HAP-1 (cell line): Measurements from ENCODE around the gene USP53.
"Not testable (repeated sequence)": the region's sequence is repeated elsewhere in the genome, so short reads cannot be mapped to it uniquely, and the experiment has no call there.

Experiments used
- DNase-seq, 2 experiments: peaks; one replicate each; pipeline ENCODE4 v3.0.0-alpha.2; 2016 to 2020; ENCODE audit warnings: low spot score in 2 of 2
- H3K27me3 ChIP-seq: fragments of 250-450 bp; sonication (Bioruptor Pico); 2 replicates; pipeline ENCODE4 v1.5.1; 2020; ENCODE audit warnings: low read depth, mild to moderate bottlenecking, moderate library complexity
- H3K36me3 ChIP-seq: fragments of 250-450 bp; sonication (Bioruptor Pico); replicated peaks from 2 replicates; pipeline ENCODE4 v1.5.1; 2020; ENCODE audit warnings: mild to moderate bottlenecking
- H3K4me1 ChIP-seq: fragments of 250-450 bp; sonication (Bioruptor Pico); 2 replicates; pipeline ENCODE4 v1.5.1; 2020; ENCODE audit warnings: mild to moderate bottlenecking
- H3K4me3 ChIP-seq: fragments of 250-450 bp; sonication (Bioruptor Pico); 2 replicates; pipeline ENCODE4 v1.5.1; 2020; ENCODE audit warnings: mild to moderate bottlenecking, moderate library complexity
- H3K9me3 ChIP-seq: fragments of 250-450 bp; sonication (Bioruptor Pico); 2 replicates; pipeline ENCODE4 v1.5.1; 2020; ENCODE audit warnings: mild to moderate bottlenecking, moderate library complexity
- in situ Hi-C: fragments of 300-500 bp; cut with MboI; formaldehyde crosslinking; loops from 3 replicates; pipeline ENCODE4 v1.14.3; 2020; ENCODE audit warnings: low sequenced_read_pairs, inconsistent platforms, mixed read lengths

USP53 gene

GRCh38 chr4:119233750-119234149 lies 21.2 kb downstream of the USP53 start:
- no peak for DNase-seq
- no peaks in the 10 kb centered on the region for H3K4me1 ChIP-seq
- no peaks in the 10 kb centered on the region for H3K9me3 ChIP-seq
- no peaks in the 10 kb centered on the region for H3K36me3 ChIP-seq
- no peak overlapping the region for H3K4me3 ChIP-seq
- in situ Hi-C loops, result no loop called here
- H3K27me3 ChIP-seq, result no peaks in the 10 kb centered on the region

- in situ Hi-C loops, result no loop called here
- no peaks in the 10 kb centered on the region for H3K4me1 ChIP-seq
- no peak overlapping the region for H3K4me3 ChIP-seq
Measured at GRCh38 chr4:119237201-119237600, 24.7 kb downstream of the USP53 start.

GRCh38 chr4:119237642-119238041 lies 25.1 kb downstream of the USP53 start:
- in situ Hi-C loops, result no loop called here
- Histone ChIP-seq H3K9me3 (no peaks in the 10 kb centered on the region), H3K36me3 (no peaks in the 10 kb centered on the region), H3K4me1 (no peaks in the 10 kb centered on the region), H3K27me3 (no peaks in the 10 kb centered on the region), H3K4me3 (no peak overlapping the region)
- no peak for DNase-seq

More at GRCh38 chr4:119237201-119237600, 24.7 kb downstream of the USP53 start:
- Histone ChIP-seq H3K9me3 (no peaks in the 10 kb centered on the region), H3K27me3 (no peaks in the 10 kb centered on the region), H3K36me3 (no peaks in the 10 kb centered on the region)
- DNase-seq, result no peak

- Histone ChIP-seq H3K36me3 (no peaks in the 10 kb centered on the region), H3K9me3 (no peaks in the 10 kb centered on the region), H3K27me3 (no peaks in the 10 kb centered on the region), H3K4me1 (no peaks in the 10 kb centered on the region), H3K4me3 (no peak overlapping the region)
- DNase-seq, result no peak
- in situ Hi-C loops, result no loop called here
Measured at GRCh38 chr4:119238068-119238722, 25.7 kb downstream of the USP53 start.

- no peaks in the 10 kb centered on the region for H3K9me3 ChIP-seq
- no peaks in the 10 kb centered on the region for H3K4me1 ChIP-seq
- no peaks in the 10 kb centered on the region for H3K36me3 ChIP-seq
- H3K27me3 ChIP-seq, result no peaks in the 10 kb centered on the region
- no peak for DNase-seq
- in situ Hi-C loops, result no loop called here
- H3K4me3 ChIP-seq, result no peak overlapping the region
Measured at GRCh38 chr4:119240128-119240527, 27.6 kb downstream of the USP53 start.

- Histone ChIP-seq H3K4me1 (no peaks in the 10 kb centered on the region), H3K27me3 (no peaks in the 10 kb centered on the region), H3K36me3 (no peaks in the 10 kb centered on the region), H3K4me3 (no peak overlapping the region), H3K9me3 (no peaks in the 10 kb centered on the region)
- in situ Hi-C loops, result no loop called here
- no peak for DNase-seq
Measured at GRCh38 chr4:119240568-119240967, 28.1 kb downstream of the USP53 start.

GRCh38 chr4:119242417-119242816 lies 29.9 kb downstream of the USP53 start:
- Histone ChIP-seq H3K27me3 (no peaks in the 10 kb centered on the region), H3K9me3 (no peaks in the 10 kb centered on the region), H3K36me3 (no peaks in the 10 kb centered on the region), H3K4me1 (no peaks in the 10 kb centered on the region), H3K4me3 (no peak overlapping the region)
- in situ Hi-C loops, result no loop called here
- DNase-seq, result no peak

- DNase-seq, result no peak
- Histone ChIP-seq H3K27me3 (no peaks in the 10 kb centered on the region), H3K36me3 (no peaks in the 10 kb centered on the region), H3K9me3 (no peaks in the 10 kb centered on the region), H3K4me3 (no peak overlapping the region), H3K4me1 (no peaks in the 10 kb centered on the region)
- in situ Hi-C loops, result no loop called here
Measured at GRCh38 chr4:119243868-119244267, 31.4 kb downstream of the USP53 start.

- in situ Hi-C loops, result no loop called here
- no peaks in the 10 kb centered on the region for H3K4me1 ChIP-seq
- no peak overlapping the region for H3K4me3 ChIP-seq
- no peak for DNase-seq
- no peaks in the 10 kb centered on the region for H3K9me3 ChIP-seq
- no peaks in the 10 kb centered on the region for H3K36me3 ChIP-seq
- H3K27me3 ChIP-seq, result no peaks in the 10 kb centered on the region
Measured at GRCh38 chr4:119244344-119244743, 31.8 kb downstream of the USP53 start.

- Histone ChIP-seq H3K4me3 (no peak overlapping the region), H3K36me3 (no peaks in the 10 kb centered on the region), H3K27me3 (no peaks in the 10 kb centered on the region), H3K4me1 (no peaks in the 10 kb centered on the region), H3K9me3 (no peaks in the 10 kb centered on the region)
- DNase-seq, result no peak
- in situ Hi-C loops, result no loop called here
Measured at GRCh38 chr4:119244832-119245231, 32.3 kb downstream of the USP53 start.

- no peaks in the 10 kb centered on the region for H3K4me1 ChIP-seq
- in situ Hi-C loops, result no loop called here
- H3K27me3 ChIP-seq, result no peaks in the 10 kb centered on the region
- no peak for DNase-seq
- no peaks in the 10 kb centered on the region for H3K9me3 ChIP-seq
- no peaks in the 10 kb centered on the region for H3K36me3 ChIP-seq
- H3K4me3 ChIP-seq, result no peak overlapping the region
Measured at GRCh38 chr4:119246177-119246733, 33.7 kb downstream of the USP53 start.

GRCh38 chr4:119251037-119251436 lies 38.5 kb downstream of the USP53 start:
- H3K4me3 ChIP-seq, H3K4me1 ChIP-seq, H3K9me3 ChIP-seq, H3K27me3 ChIP-seq, in situ Hi-C loops, DNase-seq, H3K36me3 ChIP-seq: not testable (repeated sequence)

GRCh38 chr4:119255223-119255622 lies 42.7 kb downstream of the USP53 start:
- in situ Hi-C loops, H3K36me3 ChIP-seq, H3K9me3 ChIP-seq, H3K4me1 ChIP-seq, DNase-seq, H3K27me3 ChIP-seq, H3K4me3 ChIP-seq: not testable (repeated sequence)

- no peaks in the 10 kb centered on the region for H3K4me1 ChIP-seq
- H3K36me3 ChIP-seq, result no peaks in the 10 kb centered on the region; the same call in 1 of the 2 replicates
- H3K27me3 ChIP-seq, result no peaks in the 10 kb centered on the region
- in situ Hi-C loops, result no loop called here
- no peak overlapping the region for H3K4me3 ChIP-seq
- DNase-seq, result no peak
- no peaks in the 10 kb centered on the region for H3K9me3 ChIP-seq
Measured at GRCh38 chr4:119260528-119260927, 48.0 kb downstream of the USP53 start.

- no peak for DNase-seq
- no peaks in the 10 kb centered on the region for H3K27me3 ChIP-seq
- no peaks in the 10 kb centered on the region for H3K4me1 ChIP-seq
- no peaks in the 10 kb centered on the region for H3K9me3 ChIP-seq
- H3K36me3 ChIP-seq, result no peaks in the 10 kb centered on the region; the same call in 1 of the 2 replicates
- H3K4me3 ChIP-seq, result no peak overlapping the region
- in situ Hi-C loops, result no loop called here
Measured at GRCh38 chr4:119261986-119262385, 49.5 kb downstream of the USP53 start.
